IPS DF 19.7 (cell line): Measurements from ENCODE around the gene DDIT4.
"Not testable (repeated sequence)": the region's sequence is repeated elsewhere in the genome, so short reads cannot be mapped to it uniquely, and the experiment has no call there.

Experiments
- DNase-seq: peaks from one replicate; pipeline ENCODE4 v3.0.0-alpha.2; 2013; ENCODE audit warnings: low read depth, low spot score

The DDIT4 gene

DNA sequence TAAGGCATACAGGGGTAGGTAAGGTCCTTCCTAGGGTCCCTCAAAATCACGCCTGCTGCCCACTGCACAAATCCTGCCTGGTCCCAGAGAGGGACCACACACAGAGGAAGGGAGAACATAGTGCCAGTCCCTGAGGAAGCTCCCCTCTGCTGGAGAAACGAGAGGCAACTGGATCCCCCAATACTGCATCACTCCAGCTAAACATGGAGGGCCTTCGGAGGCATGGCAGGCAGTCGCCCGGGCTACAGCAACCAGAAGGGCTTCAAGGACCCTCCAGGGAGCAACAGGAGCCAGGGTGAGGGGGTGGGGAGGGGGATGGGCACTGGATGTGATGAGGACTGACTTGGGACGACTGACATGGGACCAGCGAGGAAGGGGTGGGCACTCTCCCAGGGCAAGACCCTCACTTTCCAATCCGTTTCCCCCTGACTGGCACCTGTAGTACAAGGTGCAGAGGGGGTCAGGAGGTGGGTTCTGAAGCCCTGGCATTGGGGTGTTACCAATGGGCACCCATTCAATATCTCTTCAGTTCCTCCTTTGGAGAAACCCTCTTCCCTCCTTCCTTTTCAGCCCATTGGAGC, 21.7 kb downstream of the DDIT4 start:
- no peak for DNase-seq

DNA sequence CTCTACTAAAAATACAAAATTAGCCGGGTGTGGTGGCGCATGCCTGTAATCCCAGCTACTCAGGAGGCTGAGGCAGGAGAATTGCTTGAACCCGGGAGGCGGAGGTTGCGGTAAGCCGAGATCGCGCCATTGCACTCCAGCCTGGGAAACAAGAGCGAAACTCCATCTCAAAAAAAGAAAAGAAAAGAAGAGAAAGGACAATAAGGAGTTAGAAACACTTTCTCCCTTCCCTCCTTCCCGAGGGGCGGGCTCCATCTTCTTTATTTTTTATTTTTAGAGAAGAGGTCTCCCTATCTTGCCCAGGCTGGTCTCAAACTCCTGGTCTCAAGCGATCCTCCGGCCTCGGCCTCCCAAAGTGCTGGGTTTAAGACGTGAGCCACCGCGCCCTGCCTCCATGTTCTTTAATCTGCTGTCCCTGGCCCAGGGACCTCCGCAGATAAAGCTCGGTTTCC, 23.1 kb downstream of the DDIT4 start:
- not testable (repeated sequence) for DNase-seq

DNA sequence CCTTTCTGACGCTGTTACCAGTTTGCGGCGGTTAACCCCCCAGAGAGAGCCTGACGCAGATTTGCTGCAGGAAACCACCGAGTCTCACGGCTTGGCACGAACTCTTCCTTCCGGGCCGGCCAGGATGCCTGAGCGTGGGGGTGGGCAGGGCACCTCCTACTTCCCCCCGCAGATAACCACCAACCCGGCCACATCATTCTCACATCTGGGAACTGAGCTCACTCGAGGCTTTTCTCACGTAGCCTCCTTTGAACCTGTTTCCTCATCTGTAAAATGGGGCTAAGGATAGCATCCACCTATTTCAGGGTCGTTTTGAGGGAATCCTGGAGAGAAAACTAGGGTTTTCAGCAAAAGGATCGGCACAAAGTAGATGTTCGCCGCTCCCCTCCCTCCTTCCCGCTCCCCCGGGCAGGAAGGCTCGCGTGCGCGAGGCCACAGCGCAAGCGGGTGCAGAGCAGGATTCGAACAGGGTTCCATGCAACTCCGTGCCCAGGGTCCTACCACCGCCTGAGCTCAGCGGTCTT, 23.6 kb downstream of the DDIT4 start:
- no peak for DNase-seq

DNA sequence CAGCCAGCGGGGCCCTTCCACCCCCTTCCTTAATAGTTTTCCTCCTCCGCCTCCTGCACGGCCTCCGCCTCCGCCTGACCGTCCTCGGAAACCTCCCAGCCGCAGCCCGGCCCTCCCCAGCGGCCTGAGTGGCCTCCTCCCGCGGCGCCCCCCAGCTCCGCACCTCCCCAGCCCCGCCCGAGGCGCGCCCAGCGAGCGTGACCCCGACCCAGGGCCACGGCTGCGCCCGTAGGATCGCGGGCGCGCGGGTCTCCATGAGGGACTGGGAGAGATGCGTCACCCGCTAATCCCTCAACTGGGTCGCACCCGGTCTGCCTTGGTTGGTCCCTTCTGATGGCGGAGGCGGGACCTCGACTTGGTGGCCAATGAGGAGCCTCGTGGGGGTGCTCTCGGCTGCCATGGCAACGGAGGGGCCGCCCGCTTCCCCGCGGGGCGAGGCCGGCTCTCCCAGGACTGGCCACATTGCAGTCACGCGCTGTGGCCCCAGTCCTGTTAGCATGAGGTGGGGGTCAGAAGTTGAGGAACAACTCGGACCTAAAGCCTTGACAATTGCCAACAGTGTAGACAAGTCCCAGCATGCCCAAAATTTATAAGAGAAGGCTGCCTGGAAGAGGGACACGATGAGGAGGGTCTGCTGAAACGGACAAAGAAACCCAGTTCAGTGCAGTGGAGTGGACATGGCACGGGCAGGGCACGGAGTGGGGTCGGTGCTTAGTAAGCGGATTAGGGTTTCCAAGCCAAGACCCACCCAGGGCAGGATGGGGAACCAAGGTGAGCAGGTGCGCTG, 24.3 kb downstream of the DDIT4 start:
- peak; percentile 86 for DNase-seq

DNA sequence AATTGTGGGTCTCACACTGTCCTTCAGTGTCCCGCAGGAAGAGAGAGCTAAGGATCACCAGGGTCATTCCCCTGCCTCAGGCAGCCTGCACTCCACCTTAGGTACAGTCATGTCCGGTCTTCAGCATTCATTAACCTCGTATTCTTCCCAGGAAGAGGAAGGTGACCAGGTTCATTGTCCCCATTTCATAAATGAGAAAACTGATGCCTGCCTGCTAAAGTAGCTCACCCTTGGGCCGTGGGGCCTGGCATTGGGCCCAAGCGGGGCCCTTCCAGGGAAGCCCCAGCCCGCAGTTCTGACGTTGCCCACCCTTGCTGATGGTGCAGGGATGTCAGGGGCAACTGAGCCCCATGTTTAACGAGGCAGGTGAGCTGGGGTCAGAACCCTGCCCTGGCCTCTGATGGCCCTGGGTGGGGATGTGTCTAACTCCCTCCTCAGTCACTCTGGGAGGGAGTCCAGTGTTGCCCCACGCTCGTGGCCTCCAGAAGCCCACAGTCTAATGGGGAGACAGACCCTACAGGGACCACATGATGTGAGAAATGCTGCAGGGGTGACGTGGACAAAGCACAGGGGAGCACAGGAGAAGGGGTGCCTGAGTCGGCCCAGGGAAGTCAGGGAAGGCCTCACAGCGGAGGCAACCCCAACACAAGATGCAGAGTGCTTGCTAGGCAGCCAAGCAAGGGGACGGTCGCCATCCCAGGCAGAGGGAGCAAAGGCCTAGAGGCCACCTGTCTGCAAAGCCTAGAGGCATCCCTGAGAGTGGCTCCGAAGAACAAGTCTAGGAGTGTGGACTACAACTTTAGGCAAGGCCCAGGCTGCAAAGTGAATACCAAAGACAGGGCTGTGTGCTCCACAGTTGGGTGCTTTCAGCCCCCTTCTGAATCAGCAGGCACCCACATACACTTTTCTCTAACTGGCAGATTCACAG, 25.1 kb downstream of the DDIT4 start:
- no peak for DNase-seq

DNA sequence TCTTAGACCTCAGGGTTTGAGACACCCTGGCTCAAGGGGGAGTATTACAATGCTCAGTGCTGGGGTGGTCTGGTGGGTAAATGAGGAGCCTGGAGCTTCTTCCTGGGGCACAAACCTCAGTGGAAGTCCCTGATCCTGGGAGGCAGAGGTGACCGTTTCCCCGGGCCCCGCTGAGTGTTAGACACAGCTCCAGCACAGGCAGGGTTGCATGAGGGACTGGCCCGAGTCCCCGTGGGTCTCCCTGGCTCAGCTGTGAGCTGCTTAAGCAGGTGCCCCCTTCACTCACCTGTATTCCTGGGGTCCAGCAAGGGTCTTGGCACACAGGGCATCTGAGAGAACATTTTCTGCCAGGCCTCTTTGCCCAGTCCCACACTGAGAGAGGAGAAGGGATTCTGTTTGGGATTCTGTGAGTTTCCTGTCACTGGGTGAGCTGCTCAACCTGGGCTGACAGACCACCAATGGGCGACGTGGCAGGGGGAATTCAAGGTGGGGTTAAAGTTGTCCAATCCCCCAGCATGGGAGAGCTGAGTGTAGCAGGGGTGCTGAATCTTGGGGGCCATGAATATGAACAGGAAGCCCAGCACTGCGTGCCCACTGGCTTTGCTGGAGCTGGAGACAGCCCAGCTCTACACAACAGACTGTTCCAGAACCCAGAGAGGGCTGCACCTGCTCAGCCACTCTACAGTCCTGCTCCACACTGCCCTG, 29.9 kb downstream of the DDIT4 start:
- no peak for DNase-seq

DNA sequence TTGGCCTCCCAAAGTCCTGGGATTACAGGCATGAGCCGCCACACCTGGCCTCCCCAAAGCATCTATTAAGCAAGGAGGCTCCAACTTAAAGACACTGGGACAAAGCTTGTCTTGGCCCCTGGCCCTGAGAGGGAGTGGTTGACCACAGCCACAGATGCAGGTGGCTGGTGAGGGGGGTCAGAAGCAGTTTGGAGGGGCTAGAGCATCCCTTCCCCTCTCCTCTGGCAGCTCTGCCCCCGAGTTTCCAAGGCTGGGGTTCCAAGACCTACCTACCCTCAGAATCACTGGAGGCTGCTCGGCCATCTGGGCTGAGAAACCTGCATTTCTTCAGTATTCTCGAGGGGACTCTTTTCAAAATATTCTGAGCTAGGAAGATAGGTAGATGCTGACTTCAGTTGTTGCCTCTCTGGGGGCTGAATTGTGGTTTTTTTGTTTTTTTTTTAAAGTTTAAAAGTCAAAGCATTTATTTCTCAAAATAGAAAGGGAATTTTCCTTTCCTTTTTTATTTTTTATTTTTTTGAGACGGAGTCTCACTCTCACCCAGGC, 32.6 kb downstream of the DDIT4 start:
- no peak for DNase-seq

DNA sequence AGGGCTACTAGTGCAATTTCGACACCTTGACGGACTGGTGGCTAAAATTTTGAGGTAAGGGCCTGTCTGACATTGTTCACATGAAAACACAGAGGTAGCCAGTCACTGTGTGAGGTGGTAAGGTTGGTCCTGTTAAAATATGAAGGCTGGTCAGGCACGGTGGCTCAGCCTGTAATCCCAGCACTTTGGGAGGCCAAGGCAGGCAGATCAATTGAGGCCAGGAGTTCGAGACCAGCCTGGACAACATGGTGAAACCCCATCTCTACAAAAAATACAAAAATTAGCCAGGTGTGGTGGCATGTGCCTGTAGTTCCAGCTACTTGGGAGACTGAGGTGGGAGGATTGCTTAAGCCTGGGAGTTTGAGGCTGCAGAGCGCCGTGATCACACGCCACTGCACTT, 34.0 kb downstream of the DDIT4 start:
- DNase-seq, result not testable (repeated sequence)

DNA sequence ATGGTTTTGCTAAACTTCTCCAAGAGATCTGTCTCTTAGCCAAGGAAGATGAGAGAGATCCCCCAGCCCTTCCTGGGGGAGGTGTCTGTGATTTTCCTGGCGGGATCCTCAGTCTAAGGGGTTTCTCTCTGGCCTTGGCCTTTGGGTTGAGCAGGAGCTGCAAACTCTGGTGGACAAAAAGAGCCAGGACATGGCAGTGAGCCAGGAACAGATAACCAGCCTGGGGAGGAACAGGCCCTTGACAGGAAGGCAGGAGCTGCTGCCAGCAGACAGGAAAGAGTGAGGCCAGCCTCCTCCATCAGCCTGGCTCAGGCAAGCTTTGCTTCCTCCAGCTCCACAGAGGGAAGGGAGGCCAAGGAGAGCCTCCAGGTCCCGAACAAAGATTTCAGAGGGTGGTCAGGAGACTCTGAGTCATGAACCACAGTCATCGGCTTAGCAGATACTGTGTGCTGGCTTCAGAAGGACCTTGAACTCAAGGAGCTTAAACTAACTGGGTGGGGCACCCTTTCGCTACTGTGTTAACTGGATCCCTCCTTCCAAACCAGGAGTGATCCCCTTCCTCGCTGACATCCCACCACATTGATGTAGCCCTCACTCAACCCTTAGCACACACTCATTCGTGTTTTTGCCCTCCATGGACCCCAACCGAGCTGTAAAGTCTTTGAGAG, 34.7 kb downstream of the DDIT4 start:
- no peak for DNase-seq

DNA sequence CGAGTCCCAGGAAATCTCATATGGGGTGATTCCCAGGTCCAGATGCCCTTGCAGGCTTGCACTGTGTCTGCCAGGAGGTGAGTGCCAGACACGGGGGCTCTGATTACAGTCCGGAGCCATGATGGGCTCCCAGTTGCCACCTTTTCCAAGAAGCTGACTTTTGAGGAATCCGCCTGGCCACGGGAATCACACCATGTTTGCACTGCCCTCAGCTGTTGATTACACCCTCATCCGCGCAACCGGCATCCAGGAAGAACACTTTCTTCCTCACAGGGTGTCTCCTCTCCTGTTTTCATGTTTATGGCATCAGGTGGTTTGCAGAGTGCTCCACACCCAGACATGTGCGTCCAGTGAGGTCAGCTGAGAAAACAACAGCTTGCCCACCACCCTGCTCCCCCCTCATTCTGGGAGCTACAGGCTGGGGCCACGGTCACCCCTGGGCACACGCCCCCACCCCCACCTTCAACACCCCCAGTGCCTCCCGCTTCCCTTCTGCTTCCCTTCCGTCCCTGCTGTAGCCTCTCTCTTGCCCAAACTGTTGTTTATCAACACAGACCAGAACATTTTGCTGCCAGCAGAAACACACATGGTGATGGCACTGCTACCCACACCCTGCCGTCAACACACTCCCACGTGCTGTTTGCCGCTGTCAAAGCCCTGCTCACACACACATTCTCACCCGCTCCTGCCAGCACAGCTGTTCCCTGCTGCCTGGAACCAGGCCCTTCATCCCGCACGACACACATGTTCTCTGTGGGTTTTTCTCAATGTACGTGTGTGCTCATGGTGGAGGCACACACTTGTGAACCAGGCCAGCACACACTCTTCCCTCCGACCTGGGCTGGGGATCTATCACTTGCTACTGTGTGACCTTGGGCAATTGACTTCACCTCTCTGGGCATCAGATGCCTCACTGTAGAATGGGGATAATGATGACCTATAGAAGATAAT, 35.8 kb downstream of the DDIT4 start:
- DNase-seq, result no peak

DNA sequence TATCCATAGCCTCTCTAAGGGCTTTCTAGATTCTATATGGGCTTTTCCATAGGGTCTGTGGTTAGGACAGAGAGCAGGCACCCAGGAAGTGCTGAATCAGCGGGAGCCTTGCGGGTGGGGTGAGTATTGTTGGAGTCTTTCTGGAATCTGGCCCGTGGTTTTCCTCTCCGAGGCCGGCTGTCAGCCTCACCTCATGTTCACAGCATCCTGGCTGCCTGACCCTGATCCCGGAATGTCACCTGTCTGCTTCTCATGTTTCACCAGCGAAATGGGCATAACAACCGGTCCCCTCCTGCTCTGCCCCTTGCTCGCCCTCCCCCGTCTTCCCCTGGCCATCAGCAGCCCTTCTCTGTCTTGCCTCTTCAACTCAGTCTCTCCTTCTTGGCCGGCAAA, 36.5 kb downstream of the DDIT4 start:
- DNase-seq, result no peak

DNA sequence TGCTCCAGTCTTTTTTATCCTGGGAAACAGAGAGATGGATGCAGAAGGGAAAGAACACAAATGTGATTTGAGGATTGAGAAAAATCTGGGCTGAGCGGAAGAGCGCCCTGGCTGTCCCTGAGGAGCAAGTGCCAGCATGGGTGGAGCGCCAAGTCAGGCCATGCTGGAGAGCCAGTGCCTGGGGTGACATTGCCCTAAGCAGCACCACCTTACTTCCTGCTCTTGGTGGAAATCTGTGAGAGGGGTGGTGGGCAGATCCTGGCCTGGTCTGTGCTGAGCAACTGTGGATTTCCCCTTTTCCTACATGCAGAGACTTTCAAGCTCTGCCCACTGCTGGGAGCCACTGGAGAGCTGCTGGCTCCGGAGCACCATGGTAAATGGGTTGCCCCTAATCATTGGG, 36.9 kb downstream of the DDIT4 start:
- DNase-seq, result no peak

DNA sequence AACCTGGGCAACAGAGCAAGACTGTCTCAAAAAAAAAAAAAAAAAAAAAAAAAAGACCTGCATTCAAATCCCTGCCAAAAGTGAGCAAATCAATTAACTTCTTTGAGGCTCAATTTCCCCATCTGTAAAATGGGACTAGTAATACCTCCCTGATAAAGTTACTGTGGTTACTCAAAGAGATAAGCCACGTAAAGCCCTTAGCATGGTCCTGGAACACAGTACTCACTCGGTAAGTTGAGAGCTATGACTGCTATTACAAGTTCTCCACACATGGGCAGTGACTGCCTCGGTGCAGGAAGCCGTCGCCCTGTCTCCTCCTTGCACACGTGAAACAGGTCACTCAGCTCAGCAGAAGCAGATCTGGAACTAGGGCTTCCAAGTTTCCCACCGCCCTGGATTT, 37.9 kb downstream of the DDIT4 start:
- DNase-seq, result no peak

DNA sequence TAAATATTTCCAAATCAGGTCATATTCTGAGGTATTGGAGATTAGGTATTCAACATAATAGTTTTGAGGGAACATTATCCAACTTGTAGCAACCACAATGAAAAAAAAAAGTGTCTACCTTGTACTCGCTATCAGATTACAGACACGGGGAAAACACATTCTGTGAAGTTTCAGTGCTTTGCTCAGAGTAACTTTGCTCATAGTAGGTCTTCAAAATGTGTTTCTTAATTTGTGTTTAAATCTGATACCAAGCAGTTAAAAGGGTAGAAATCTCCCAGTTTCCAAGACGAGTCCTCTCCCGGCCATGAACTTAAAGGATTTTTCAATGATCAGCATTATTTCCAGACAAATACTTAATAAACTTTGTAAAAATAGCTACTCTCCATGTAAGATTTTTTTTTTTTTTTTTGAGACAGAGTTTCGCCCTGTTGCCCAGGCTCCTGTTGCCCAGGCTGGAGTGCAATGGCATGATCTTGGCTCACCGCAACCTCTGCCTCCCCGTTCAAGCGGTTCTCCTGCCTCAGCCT, 39.2 kb downstream of the DDIT4 start:
- no peak for DNase-seq

DNA sequence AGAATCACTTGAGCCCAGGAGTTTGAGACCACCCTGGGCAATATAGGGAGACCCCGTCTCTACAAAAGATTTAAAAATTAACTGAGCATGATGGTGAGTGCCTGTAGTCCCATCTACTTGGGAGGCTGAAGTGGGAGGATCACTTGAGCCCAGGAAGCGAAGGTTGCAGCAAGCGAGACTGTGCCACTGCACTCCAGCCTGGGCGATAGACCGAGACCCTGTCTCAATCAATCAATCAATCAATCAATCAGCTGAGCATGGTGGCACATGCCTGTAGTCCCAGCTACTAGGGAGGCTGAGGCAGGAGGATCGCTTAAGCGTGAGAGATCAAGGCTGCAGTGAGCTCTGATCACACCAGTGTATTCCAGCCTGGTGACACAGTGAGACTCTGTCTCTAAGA, 40.5 kb downstream of the DDIT4 start:
- DNase-seq, result no peak

DNA sequence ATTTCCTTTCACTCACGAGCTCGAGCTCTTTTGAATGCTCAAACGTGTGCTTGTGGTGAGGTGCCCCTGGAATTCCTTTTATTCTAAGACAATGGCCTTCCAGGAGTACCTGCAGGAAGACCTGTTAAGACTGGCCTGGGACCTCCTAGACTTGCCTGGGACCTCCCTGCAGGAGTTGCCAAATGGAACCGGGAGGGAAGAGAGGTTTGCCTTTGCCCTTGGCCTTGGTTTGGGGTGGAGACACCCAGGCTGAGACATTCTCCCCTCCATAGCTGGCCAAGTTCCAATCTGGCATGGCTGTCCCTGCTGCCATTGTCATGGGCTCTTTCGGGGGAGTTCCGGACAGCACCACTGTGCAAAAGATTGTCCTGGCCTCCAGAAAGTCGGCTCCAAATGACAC, 41.3 kb downstream of the DDIT4 start:
- no peak for DNase-seq

DNA sequence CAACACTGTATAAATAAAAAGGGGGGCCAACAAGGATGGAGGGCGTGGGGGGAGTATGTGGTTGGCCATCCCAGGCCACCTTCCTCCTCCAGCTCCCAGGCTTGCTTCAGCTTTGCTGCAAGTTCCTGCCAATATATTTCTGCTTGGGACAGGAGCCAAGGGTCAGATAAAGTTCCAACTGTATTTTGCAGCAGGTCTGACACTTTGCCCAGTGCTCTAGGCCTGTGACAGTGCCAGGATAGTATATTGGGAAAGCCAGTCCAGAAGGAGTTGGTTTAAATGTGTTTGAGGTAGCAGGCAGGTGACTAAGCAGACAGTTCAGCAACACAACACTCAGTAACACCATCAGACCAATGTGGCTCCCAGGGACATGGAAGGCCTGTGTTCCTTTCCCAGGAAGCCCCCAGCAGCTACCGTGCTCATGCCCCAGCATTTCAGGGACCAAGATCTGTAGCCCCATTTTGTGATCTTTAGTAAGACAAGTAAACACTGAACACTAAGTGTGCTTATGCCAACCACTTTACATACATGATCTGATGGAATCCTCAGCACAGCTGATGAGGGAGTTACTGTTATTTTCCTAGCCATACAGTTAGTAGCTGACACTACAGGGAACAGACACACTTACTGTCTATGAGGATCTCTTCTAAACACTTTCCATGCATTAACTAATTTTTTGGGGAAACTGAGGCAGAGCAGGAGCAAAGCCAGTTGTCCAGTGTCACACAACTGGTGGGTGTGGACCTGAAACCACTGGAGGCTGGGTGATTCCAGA, 42.1 kb downstream of the DDIT4 start:
- no peak for DNase-seq

DNA sequence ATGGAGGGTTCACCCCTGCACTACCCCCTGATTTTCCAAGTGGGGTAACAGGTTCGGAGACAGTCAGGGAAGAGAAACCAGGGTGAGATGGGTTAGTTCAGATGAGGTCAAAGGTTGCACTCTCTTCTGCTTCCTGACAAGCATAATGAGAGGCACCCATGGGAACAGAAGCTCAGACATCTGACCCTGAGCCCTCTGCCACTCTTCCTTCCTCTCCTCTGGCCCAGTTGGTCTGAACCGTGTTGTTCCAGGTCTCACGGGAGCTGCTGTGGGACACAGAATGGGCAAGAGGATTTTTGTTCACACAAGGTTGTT, 42.6 kb downstream of the DDIT4 start:
- DNase-seq, result no peak
